Fibroblast of villous mesenchyme (primary cell): Measurements from ENCODE around the gene SKI. TPM values are rescaled to one million over a fixed set of nuclear protein-coding genes. Genes with fewer than 3 reads are reported as not detected.

Experiments used
- DNase-seq: peaks from one replicate; pipeline ENCODE4 v3.0.0-alpha.2; 2010; ENCODE audit warnings: low read depth
- H3K4me3 ChIP-seq: 2 replicates; pipeline ENCODE4 v1.5.1; 2011; ENCODE audit warnings: low read depth, mild to moderate bottlenecking, low read length
- total RNA-seq: library from RNA; depleted of rRNA; stranded (reverse); fragments of >200 nt; gene quantifications from 2 replicates; pipeline ENCODE4 v1.2.3, GENCODE V29; 2012
- TF ChIP-seq, protein P1 (sequence below): IDR thresholded peaks from 2 replicates; pipeline ENCODE4 v1.5.1; 2012; ENCODE audit warnings: low read depth, mild to moderate bottlenecking, low read length; ENCODE audit not compliant: insufficient read depth

The SKI gene
- total RNA-seq, 1 donor, result 26.8 TPM

DNA sequence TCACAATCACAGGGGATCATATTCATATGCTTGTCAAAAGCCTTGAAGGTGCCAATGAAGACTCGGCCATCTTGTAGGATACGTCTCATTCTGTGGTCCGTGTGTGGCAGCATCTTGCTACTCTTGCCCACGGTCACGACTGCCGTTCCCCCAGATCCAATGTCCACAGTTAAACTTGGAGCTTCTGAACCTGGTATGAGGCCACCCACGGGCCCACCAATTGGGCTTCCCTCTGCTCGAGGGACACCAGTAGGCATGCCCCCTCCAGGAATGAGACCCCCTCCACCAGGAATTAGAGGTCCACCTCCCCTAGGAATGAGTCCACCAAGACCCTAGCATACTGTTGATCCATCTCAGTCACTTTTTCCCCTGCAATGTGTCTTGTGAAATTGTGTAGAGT is 123.6 kb downstream of the SKI start:
- TF ChIP-seq, protein P1, sequence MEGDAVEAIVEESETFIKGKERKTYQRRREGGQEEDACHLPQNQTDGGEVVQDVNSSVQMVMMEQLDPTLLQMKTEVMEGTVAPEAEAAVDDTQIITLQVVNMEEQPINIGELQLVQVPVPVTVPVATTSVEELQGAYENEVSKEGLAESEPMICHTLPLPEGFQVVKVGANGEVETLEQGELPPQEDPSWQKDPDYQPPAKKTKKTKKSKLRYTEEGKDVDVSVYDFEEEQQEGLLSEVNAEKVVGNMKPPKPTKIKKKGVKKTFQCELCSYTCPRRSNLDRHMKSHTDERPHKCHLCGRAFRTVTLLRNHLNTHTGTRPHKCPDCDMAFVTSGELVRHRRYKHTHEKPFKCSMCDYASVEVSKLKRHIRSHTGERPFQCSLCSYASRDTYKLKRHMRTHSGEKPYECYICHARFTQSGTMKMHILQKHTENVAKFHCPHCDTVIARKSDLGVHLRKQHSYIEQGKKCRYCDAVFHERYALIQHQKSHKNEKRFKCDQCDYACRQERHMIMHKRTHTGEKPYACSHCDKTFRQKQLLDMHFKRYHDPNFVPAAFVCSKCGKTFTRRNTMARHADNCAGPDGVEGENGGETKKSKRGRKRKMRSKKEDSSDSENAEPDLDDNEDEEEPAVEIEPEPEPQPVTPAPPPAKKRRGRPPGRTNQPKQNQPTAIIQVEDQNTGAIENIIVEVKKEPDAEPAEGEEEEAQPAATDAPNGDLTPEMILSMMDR, result no peak
- no peak for DNase-seq
- no peak overlapping the region for H3K4me3 ChIP-seq

DNA sequence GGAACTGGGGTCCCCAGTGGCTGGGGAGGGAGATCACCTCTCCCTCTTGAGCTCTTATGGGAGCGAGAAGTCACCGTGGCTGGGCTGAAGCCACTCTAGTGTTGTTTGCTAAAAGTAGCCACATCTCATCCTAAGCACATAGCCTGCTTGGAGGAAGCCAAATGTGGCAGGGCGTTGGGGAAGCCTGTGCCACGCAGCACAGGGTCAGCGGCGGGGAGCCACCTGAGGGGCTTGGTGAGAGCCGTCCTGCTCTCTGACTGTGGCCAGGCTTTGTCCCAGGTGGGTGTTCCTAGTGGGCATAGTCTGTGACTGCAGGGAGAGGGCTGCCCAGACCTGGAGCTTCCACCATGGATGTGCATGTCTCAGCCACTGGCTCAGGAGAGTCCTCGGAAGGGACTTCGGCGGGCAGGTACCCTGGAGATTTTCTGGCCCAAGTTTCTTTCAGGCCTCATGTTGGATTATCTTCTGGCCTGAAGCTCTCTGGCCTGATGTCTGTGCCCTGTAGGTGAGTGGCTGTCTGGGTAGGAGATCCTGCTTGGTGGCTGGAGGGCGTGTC is 124.3 kb downstream of the SKI start:
- TF ChIP-seq, protein P1, result no peak
- DNase-seq, result no peak
- no peak overlapping the region for H3K4me3 ChIP-seq

- no peak overlapping the region for H3K4me3 ChIP-seq
- DNase-seq, result no peak
- TF ChIP-seq, protein P1, result no peak
These were observed 124.9 kb downstream of the SKI start for GRCh38 chr1:2352897-2353550.

DNA sequence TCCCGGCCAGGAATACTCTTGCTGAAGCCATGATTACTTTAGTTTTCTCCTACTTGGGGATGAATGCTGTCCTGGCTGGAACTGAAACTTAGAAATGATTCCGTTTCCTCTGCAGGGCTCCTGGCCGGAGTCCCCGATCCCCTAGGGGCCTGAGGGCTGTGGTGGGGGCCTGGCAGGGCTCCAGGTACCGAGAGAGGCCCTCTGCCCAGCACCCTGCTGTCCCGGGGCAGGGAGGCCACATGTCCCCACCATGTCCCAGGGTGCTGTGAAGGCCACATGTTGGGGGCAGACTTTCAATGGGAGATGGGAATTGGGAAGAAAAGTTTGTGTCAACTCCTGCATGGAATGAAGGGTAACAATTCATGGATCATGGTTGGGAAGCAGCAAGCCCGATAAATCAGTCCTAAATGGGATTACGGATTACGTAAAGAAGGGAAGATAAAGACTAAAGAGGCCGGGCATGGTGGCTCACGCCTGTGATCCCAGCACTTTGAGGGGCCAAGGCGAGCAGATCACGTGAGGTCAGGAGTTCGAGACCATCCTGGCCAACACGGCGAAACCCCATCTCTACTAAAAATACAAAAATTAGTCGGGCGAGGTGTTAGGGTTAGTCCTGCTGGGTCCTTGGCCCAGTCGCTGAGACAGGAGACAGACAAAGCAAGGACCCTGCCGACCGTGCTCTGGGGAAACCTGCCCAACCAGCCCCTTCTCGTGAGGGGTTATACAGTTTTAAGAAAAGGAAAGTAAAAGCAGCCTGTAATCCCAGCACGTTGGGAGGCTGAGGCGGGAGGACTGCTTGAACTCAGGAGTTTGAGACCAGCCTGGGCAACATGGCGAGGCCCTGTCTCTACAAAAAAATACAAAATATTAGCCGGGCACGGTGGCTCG is 125.7 kb downstream of the SKI start:
- no peak overlapping the region for H3K4me3 ChIP-seq
- DNase-seq, result no peak

DNA sequence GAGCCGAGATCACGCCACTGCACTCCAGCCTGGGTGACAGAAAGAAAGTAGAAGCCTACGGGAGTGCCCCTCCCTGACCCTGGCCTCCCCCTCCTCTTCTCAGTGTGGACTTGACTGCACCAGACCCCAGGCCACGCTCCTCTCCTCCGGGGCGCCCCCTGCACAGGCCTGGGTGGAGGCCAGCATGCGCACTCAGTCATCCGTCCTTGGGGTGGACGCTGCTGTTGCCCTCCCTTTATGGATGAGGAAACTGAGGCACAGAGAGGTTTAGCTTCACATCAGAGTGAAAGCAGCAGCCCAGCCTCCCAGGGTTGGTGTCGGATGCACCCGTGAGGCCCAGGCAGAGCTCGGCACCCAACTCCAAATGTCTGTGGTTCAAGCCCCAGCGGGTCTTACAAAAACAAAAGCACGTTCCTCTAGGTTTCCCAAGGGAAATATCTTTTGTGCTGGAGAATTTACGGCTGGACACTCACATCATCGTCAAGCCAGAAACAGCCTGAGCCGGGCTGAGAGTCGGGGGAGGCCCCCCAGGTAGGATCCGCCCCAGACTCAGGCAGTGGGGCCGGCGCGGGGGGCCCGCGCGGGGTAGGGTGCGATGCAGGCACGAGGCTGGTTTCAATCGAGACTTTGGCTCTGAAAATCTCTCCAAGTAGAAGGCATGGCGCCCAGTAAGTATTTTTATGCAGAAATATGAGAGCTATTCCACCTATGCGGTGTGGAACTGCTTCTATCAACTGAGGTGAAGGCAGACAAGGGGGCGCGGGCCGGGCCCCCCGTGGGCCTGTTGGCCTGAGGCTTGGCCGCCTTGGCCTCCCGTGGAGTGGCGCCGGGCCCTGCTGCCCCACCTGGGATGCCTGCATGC is 126.6 kb downstream of the SKI start:
- H3K4me3 ChIP-seq, result no peak overlapping the region
- TF ChIP-seq, protein P1, result no peak
- no peak for DNase-seq

More for the DNA sequence above, 125.7 kb downstream of the SKI start:
- TF ChIP-seq, protein P1, result no peak
